Naive thymus-derived CD4-positive, alpha-beta T cell (primary cell): ENCODE data around the gene CACNA2D2. TPM values are rescaled to one million over a fixed set of nuclear protein-coding genes. Genes with fewer than 3 reads are reported as not detected.

Experiments
- ATAC-seq: fragments of 150-1000 bp; cut with Tn5 transposase; 2 replicates; pipeline ENCODE4 v1.10.0; 2021; ENCODE audit warnings: mild to moderate bottlenecking, moderate library complexity
- CTCF ChIA-PET: fragments of 350-600 bp; sonication (Branson Sonifier 250); formaldehyde crosslinking; loops from one replicate; lab custom pipeline; 2021; ENCODE audit warnings: antibody characterized with exemption; lab: Charles Lee
- POLR2A ChIA-PET: fragments of 350-600 bp; sonication (Branson Sonifier 250); formaldehyde crosslinking; loops from one replicate; lab custom pipeline; 2021; ENCODE audit warnings: antibody characterized with exemption, inconsistent platforms; lab: Charles Lee
- DNase-seq, 9 donors: peaks; one replicate each; pipeline versions ENCODE4 v3.0.0 to v3.0.0-alpha.2; 2020 to 2022; ENCODE audit warnings: mixed read lengths in 1 of 9
- H3K27ac ChIP-seq: one replicate; pipeline ENCODE4 v1.7.0; 2013; ENCODE audit warnings: mild to moderate bottlenecking, low read depth, low read length, moderate library complexity
- H3K27me3 ChIP-seq, 2 donors: one replicate each; pipeline ENCODE4 v1.7.0; 2013; ENCODE audit warnings: low read length in 2 of 2, mild to moderate bottlenecking in 2 of 2, moderate library complexity in 2 of 2; ENCODE audit not compliant: control insufficient read depth in 2 of 2, insufficient read depth in 2 of 2
- H3K36me3 ChIP-seq, 3 experiments: 1 replicate in 2 of 3; 2 replicates in 1 of 3; pipeline ENCODE4 v1.7.0; 2013; ENCODE audit warnings: low read length in 3 of 3, mild to moderate bottlenecking in 3 of 3, moderate library complexity in 1 of 3; ENCODE audit not compliant: insufficient read depth in 3 of 3, control insufficient read depth in 2 of 3
- H3K4me1 ChIP-seq, 2 donors: one replicate each; pipeline ENCODE4 v1.7.0; 2013; ENCODE audit warnings: low read length in 2 of 2, mild to moderate bottlenecking in 2 of 2, moderate library complexity in 1 of 2; ENCODE audit not compliant: control insufficient read depth in 2 of 2, insufficient read depth in 2 of 2
- H3K4me3 ChIP-seq: 2 replicates; pipeline ENCODE4 v1.7.0; 2013; ENCODE audit warnings: mild to moderate bottlenecking, low read length
- H3K9me3 ChIP-seq, 3 experiments: 1 replicate in 2 of 3; 2 replicates in 1 of 3; pipeline ENCODE4 v1.7.0; 2013; ENCODE audit warnings: low read length in 3 of 3; ENCODE audit not compliant: control insufficient read depth in 2 of 3
- H3K27ac Mint-ChIP-seq, 9 donors: one replicate each; pipeline ENCODE4 v1.8.0; 2020 to 2022; ENCODE audit warnings: mixed read lengths in 9 of 9, mild to moderate bottlenecking in 8 of 9, moderate library complexity in 5 of 9, inconsistent platforms in 2 of 9
- H3K27me3 Mint-ChIP-seq, 5 donors: one replicate each; pipeline ENCODE4 v1.8.0; 2021 to 2022; ENCODE audit warnings: mixed read lengths in 5 of 5, mild to moderate bottlenecking in 1 of 5
- H3K36me3 Mint-ChIP-seq, 5 donors: one replicate each; pipeline ENCODE4 v1.8.0; 2020 to 2022; ENCODE audit warnings: mixed read lengths in 5 of 5, mild to moderate bottlenecking in 3 of 5, inconsistent platforms in 1 of 5
- H3K4me1 Mint-ChIP-seq, 7 donors: one replicate each; pipeline ENCODE4 v1.8.0; 2020 to 2022; ENCODE audit warnings: mixed read lengths in 7 of 7, mild to moderate bottlenecking in 3 of 7, inconsistent platforms in 1 of 7
- H3K4me3 Mint-ChIP-seq, 10 donors: one replicate each; pipeline ENCODE4 v1.8.0; 2020 to 2022; ENCODE audit warnings: mild to moderate bottlenecking in 10 of 10, mixed read lengths in 10 of 10, moderate library complexity in 6 of 10, inconsistent platforms in 2 of 10
- H3K9me3 Mint-ChIP-seq, 11 donors: one replicate each; pipeline ENCODE4 v1.8.0; 2020 to 2022; ENCODE audit warnings: mixed read lengths in 11 of 11, mild to moderate bottlenecking in 4 of 11, inconsistent platforms in 1 of 11, moderate library complexity in 1 of 11
- intact Hi-C, 2 donors: fragments of 100-400 bp; cut with micrococcal nuclease; formaldehyde crosslinking; loops; one replicate each; pipeline ENCODE4 v1.15.1; 2023
- polyA plus RNA-seq, 2 donors: library from polyadenylated mRNA; unstranded; fragments of 300-500 nt; fragmentation: Illumina TruSeq; gene quantifications; one replicate each; pipeline ENCODE4 v1.2.3, GENCODE V29; 2021
- total RNA-seq, 6 experiments: library from RNA in 5 of 6; stranded (reverse) in 5 of 6; gene quantifications; 1 replicate in 5 of 6; 2 replicates in 1 of 6; pipeline ENCODE4 v1.2.3 and lab custom pipeline; 2021 to 2026

CACNA2D2 gene
- total and polyA plus RNA-seq, 7 experiments from 2014 or later = 0.32 to 6.2 (median 2.0) TPM

DNA sequence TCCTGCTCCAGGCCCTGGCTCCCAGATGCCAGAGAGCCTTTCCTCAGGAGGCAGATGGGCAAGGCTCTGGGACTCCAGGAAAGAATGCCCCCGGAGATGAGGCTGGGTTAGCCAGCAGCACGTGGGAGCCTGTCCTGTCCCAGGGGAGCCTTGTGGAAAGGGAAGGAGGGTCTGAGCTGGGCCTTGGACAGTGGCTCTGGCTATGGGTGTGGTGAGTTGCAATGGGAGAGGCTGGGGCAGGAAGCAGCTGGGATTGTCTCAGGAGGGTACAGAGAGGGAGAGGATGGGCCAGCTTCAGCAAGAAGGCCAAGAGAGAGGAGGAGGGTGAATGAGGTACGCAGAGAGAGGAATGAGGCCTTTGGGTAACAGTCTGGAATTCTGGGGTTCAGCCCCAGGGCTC is 17.4 kb upstream of the CACNA2D2 start:
- no peak overlapping the region for H3K4me3 ChIP-seq
- no peaks in the 10 kb centered on the region for H3K36me3 Mint-ChIP-seq
- H3K27me3 ChIP-seq = no peaks in the 10 kb centered on the region
- ATAC-seq (no peak), DNase-seq (no peak)
- H3K36me3 ChIP-seq = no peaks in the 10 kb centered on the region
- no peaks in the 10 kb centered on the region for H3K9me3 Mint-ChIP-seq
- H3K9me3 ChIP-seq = no peaks in the 10 kb centered on the region
- no peak overlapping the region for H3K27ac Mint-ChIP-seq
- peaks cover 5 to 19% (median 10%) of the 10 kb centered on the region in 7 donors for H3K4me1 Mint-ChIP-seq
- peaks cover 0 to 31% (median 4%) of the 10 kb centered on the region in 5 donors for H3K27me3 Mint-ChIP-seq
- H3K4me3 Mint-ChIP-seq = no peak overlapping the region
- intact Hi-C loops = no loop called here
- POLR2A ChIA-PET = no interaction called here
- CTCF ChIA-PET = interaction anchor here (1.5 kb wide), 1 partner anchor 92 kb away, joined by 7 read pairs; no protein-coding TSS in a partner anchor
- no peak overlapping the region for H3K27ac ChIP-seq
- H3K4me1 ChIP-seq = peaks cover 0 to 3% of the 10 kb centered on the region in 2 donors

DNA sequence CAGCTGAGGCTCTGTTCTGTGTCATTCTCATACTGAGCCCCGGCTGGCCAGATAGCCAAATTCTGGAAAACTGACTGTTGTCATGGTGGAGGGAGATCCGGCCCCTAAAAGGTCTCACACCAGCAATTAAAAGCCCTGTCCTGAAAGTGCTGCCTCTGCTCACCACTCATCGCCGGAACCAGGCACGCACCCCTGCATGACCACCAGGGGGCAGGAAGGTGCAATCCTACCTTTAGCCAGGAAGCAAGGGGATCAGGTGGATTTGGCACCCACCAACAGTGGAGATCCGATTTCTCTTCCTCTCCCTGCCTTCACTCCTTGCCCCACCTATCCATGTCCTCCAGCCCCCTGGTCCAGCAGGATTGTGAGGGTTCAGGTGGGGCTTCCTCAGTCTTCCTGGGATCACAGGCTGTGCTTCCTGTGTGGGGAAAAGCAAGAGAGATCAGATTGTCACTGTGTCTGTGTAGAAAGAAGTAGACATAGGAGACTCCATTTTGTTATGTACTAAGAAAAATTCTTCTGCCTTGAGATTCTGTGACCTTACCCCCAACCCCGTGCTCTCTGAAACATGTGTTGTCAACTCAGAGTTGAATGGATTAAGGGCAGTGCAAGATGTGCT is 16.1 kb upstream of the CACNA2D2 start:
- Mint-ChIP-seq H3K27ac (no peak overlapping the region), H3K36me3 (no peaks in the 10 kb centered on the region), H3K4me1 (peaks cover 5 to 16% (median 12%) of the 10 kb centered on the region in 7 donors), H3K27me3 (peaks cover 0 to 42% (median 4%) of the 10 kb centered on the region in 5 donors), H3K9me3 (no peaks in the 10 kb centered on the region), H3K4me3 (no peak overlapping the region)
- intact Hi-C loops = loop anchor here (1.0 to 5.0 kb wide), 5 partner anchors 31 to 95 kb away; no protein-coding TSS in a partner anchor
- Histone ChIP-seq H3K27ac (no peak overlapping the region), H3K36me3 (no peaks in the 10 kb centered on the region), H3K9me3 (no peaks in the 10 kb centered on the region), H3K27me3 (no peaks in the 10 kb centered on the region), H3K4me1 (peaks cover 0 to 3% of the 10 kb centered on the region in 2 donors), H3K4me3 (no peak overlapping the region)
- ChIA-PET CTCF (interaction anchor here (0.7 kb wide), 1 partner anchor 95 kb away, joined by 3 read pairs; no protein-coding TSS in a partner anchor), POLR2A (no interaction called here)
- ATAC-seq (peak; percentile 79), DNase-seq (peak; percentile 27 to 78 (median 60))

DNA sequence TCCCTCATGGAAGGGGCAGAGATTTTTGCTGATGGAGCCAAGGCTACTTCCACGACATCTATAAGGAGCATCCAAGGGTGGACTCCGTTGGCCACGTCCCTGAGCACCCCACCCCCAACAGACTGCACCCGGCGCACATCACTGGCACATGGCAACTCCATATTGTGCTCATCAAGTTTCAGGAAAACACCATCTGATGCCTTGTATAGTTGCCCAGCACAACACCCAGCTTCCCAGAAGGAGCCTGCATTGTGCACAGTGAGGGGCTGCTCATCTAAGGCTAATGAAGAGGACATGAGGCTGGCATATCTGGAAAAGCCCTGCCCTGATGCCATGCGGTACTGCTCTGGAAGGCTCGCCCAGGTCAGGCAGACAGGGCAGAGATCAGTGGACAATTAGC is 15.0 kb upstream of the CACNA2D2 start:
- Histone ChIP-seq H3K4me1 (peaks cover 0 to 3% of the 10 kb centered on the region in 2 donors), H3K9me3 (no peaks in the 10 kb centered on the region), H3K27ac (no peak overlapping the region), H3K36me3 (no peaks in the 10 kb centered on the region), H3K4me3 (no peak overlapping the region), H3K27me3 (no peaks in the 10 kb centered on the region)
- H3K4me1 Mint-ChIP-seq = peaks cover 5 to 16% (median 12%) of the 10 kb centered on the region in 7 donors
- no peak for DNase-seq
- intact Hi-C loops = loop anchor here in 1 of 2 donors (5.0 kb wide), 1 partner anchor 34 kb away; no protein-coding TSS in a partner anchor
- no peak overlapping the region for H3K4me3 Mint-ChIP-seq
- peaks cover 0 to 3% (median 0%) of the 10 kb centered on the region in 11 donors for H3K9me3 Mint-ChIP-seq
- ATAC-seq = no peak
- H3K36me3 Mint-ChIP-seq = no peaks in the 10 kb centered on the region
- no peak overlapping the region for H3K27ac Mint-ChIP-seq
- ChIA-PET CTCF (interaction anchor here (0.7 to 1.1 kb wide), 3 partner anchors 9 to 96 kb away, joined by 3 to 4 read pairs (median 3); no protein-coding TSS in a partner anchor), POLR2A (no interaction called here)
- H3K27me3 Mint-ChIP-seq = peaks cover 0 to 46% (median 4%) of the 10 kb centered on the region in 5 donors

DNA sequence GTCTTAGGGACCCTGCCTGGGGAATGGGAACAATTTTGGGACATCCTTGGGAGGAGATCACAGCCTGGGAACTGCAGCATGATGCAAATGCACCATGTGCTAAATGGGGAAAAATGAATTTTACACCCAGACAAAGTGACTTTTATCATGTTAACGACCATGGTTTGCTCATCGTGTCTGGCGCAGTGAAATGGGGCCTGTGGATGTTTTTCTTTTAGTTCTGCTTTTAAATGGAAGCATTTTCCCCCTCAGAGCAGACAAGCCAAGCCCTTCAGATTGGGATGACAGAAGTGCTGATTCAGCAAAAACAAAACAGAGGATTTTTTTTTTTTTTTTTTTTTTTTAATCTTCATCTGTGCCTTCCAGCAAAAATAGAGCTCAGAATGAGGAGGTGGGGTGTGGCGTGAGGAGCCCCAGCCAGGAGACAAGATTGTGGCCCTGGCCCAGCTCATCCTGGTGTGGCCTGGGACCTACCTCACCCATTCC is 14.3 kb upstream of the CACNA2D2 start:
- Mint-ChIP-seq H3K9me3 (peaks cover 0 to 3% (median 0%) of the 10 kb centered on the region in 11 donors), H3K36me3 (no peaks in the 10 kb centered on the region), H3K4me3 (no peak overlapping the region), H3K27me3 (peaks cover 0 to 48% (median 4%) of the 10 kb centered on the region in 5 donors), H3K27ac (no peak overlapping the region), H3K4me1 (peaks cover 5 to 16% (median 12%) of the 10 kb centered on the region in 7 donors)
- no peaks in the 10 kb centered on the region for H3K27me3 ChIP-seq
- no peak overlapping the region for H3K4me3 ChIP-seq
- ChIA-PET POLR2A (interaction anchor here (1.0 kb wide), 1 partner anchor 54 kb away, joined by 3 read pairs; no protein-coding TSS in a partner anchor), CTCF (interaction anchor here (0.9 to 1.1 kb wide), 2 partner anchors 9 to 24 kb away, joined by 3 to 4 read pairs; no protein-coding TSS in a partner anchor)
- H3K4me1 ChIP-seq = peaks cover 0 to 3% of the 10 kb centered on the region in 2 donors
- intact Hi-C loops = loop anchor here in 1 of 2 donors (5.0 kb wide), 1 partner anchor 35 kb away; no protein-coding TSS in a partner anchor
- H3K9me3 ChIP-seq = no peaks in the 10 kb centered on the region
- no peaks in the 10 kb centered on the region for H3K36me3 ChIP-seq
- no peak for ATAC-seq
- no peak for DNase-seq
- no peak overlapping the region for H3K27ac ChIP-seq

DNA sequence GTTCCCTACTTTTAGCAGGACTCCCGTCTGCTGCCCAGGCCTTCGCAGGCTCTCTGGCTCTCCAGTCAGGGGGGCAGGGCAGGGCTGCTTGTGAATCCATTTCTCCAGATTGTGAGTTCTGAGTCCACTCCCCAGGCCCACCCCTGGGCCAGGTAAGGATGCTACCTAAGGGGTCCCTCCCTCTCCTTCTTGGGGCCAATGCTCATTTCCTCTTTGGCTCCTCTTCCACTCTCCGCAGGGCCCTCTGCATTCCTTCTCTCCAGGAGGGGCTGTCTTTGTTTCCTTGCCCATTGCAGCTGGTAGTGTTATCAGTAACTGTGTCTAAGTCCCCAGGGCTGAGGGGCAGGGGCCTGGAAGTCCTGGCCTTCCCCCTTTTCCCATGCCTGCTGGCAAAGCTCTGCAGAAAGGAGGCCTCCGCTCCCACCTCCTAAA is 13.0 kb upstream of the CACNA2D2 start:
- peak overlapping the region in 1 of 9 donors; percentile 56 for H3K27ac Mint-ChIP-seq
- CTCF ChIA-PET = interaction anchor here (0.7 kb wide), 1 partner anchor 99 kb away, joined by 3 read pairs; no protein-coding TSS in a partner anchor
- DNase-seq (no peak), ATAC-seq (no peak)
- peak overlapping the region in 5 of 10 donors; percentile 12 to 54 (median 40) for H3K4me3 Mint-ChIP-seq
- Histone ChIP-seq H3K27me3 (no peaks in the 10 kb centered on the region), H3K4me1 (peaks cover 0 to 3% of the 10 kb centered on the region in 2 donors), H3K9me3 (no peaks in the 10 kb centered on the region), H3K36me3 (no peaks in the 10 kb centered on the region), H3K27ac (no peak overlapping the region), H3K4me3 (no peak overlapping the region)
- H3K9me3 Mint-ChIP-seq = peaks cover 0 to 4% (median 0%) of the 10 kb centered on the region in 11 donors
- POLR2A ChIA-PET = interaction anchor here (0.6 to 1.0 kb wide), 2 partner anchors 55 to 142 kb away, joined by 3 to 4 read pairs; no protein-coding TSS in a partner anchor
- H3K27me3 Mint-ChIP-seq = peaks cover 0 to 43% (median 4%) of the 10 kb centered on the region in 5 donors
- H3K4me1 Mint-ChIP-seq = peaks cover 5 to 16% (median 12%) of the 10 kb centered on the region in 7 donors
- intact Hi-C loops = loop anchor here in 1 of 2 donors (5.0 kb wide), 1 partner anchor 36 kb away; no protein-coding TSS in a partner anchor
- H3K36me3 Mint-ChIP-seq = no peaks in the 10 kb centered on the region
